Measurements from ENCODE around the gene MPRIP.

DNA sequence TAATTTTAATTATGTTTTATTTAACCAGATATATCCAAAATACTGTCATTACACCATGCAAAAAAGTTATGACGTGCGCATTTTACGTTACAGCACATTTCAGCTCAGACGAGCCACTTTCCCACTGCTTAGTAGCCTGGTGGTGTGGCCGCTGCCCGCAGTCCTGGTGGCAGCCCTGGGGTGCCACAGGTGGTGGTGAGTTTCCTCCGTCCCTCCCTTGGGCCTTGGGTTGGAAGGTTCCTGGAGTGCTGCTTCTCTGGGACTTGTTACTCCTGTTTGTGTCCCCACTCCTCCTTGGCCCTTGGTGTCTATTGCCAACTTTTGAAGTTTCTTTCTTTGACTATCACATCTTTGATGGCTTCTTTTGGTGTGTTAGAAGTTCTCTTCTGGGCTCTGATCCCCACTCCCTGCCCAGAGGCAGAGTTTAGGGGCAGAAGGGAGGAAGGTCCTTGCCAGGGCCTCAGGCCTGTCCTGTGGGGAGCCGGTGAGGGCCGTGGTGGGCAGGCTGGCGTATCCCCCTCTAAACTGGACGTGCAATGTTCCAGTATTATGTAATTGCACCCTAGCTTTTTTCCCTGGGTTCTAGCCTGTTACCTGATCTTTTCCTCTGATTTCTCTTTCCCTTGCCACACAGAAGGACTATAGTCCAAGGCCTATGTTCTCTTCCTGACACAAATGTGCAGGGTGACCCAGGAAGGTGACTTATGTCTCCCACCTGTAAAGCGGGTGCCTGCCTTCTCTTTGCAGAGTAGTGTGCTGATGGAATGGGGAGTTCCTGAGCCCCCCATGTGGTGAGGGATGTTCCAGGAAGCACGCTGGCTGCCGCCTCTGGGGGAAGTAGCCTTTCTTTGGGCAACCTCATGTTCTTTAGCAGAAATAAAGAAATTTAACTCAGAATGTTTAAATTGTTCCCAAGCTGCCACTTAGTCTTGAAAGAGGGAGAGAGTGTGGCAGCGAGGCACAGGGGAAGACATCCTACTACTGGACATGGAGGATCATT, 8.4 kb downstream of the MPRIP start:
- TF ChIP-seq, protein P1, sequence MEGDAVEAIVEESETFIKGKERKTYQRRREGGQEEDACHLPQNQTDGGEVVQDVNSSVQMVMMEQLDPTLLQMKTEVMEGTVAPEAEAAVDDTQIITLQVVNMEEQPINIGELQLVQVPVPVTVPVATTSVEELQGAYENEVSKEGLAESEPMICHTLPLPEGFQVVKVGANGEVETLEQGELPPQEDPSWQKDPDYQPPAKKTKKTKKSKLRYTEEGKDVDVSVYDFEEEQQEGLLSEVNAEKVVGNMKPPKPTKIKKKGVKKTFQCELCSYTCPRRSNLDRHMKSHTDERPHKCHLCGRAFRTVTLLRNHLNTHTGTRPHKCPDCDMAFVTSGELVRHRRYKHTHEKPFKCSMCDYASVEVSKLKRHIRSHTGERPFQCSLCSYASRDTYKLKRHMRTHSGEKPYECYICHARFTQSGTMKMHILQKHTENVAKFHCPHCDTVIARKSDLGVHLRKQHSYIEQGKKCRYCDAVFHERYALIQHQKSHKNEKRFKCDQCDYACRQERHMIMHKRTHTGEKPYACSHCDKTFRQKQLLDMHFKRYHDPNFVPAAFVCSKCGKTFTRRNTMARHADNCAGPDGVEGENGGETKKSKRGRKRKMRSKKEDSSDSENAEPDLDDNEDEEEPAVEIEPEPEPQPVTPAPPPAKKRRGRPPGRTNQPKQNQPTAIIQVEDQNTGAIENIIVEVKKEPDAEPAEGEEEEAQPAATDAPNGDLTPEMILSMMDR (IDR thresholded peaks at IDR 0.05), result no peak
- TF ChIP-seq POLR2A (IDR thresholded peaks at IDR 0.05), result no peak
